Measurements from ENCODE around the gene DRC3.
"Not testable (repeated sequence)": the region's sequence is repeated elsewhere in the genome, so short reads cannot be mapped to it uniquely, and the experiment has no call there.

GRCh38 chr17:17939941-17940340 is 32.7 kb upstream of the DRC3 start:
- not testable (repeated sequence) for TF ChIP-seq CTCF (IDR thresholded peaks at IDR 0.05); POLR2AphosphoS5 (IDR thresholded peaks at IDR 0.05); POLR2A (IDR thresholded peaks at IDR 0.05; ENCODE audit: low read depth); EP300 (IDR thresholded peaks at IDR 0.05)

Data from esophagus muscularis mucosa (tissue), 4 donors.